Measurements from ENCODE around the gene CTDP1.

CTDP1 gene

GRCh38 chr18:79662439-79662838 lies 17.2 kb upstream of the CTDP1 start:
- Histone ChIP-seq H3K36me3 (no peaks in the 10 kb centered on the region), H3K9me3 (no peaks in the 10 kb centered on the region), H3K27me3 (no peaks in the 10 kb centered on the region), H3K4me1 (no peaks in the 10 kb centered on the region), H3K27ac (no peak overlapping the region), H3K4me3 (no peak overlapping the region)
- no peak for TF ChIP-seq CTCF (IDR thresholded peaks at IDR 0.05)
- DNase-seq = no peak
- intact Hi-C loops (cut with DNase I; ENCODE audit: low total_unique reads) = no loop called here

DNA sequence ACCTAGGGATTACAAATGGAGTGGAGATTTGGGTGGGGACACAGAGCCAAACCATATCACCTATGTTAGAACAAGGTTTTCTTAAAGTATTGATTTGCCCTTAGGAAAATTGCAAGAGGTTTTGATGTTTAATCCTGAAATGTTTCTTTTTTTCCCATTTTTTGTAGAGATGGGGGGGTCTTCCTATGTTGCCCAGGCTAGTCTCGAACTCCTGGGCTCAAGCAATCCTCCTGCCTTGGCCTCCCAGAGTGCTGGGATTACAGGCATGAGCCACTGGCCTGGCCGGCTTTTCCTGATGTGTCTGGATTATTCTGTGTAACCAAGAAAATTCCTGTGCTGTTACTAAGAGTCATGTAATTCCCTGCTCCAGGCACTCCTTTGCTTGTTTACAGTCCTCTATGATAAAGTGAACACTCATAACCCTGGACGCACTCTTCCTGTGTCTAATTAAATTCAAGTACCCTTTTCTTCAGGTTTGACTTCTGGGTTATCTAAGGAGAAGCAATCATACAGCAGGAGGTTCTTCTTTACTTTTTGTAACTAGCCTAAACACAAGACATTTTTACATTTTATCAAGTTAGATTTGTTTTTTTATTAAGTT lies 15.0 kb upstream of the CTDP1 start:
- Histone ChIP-seq H3K4me1 (no peaks in the 10 kb centered on the region), H3K27me3 (no peaks in the 10 kb centered on the region), H3K27ac (no peak overlapping the region), H3K36me3 (no peaks in the 10 kb centered on the region), H3K4me3 (no peak overlapping the region), H3K9me3 (no peaks in the 10 kb centered on the region)
- intact Hi-C loops (cut with DNase I; ENCODE audit: low total_unique reads) = no loop called here
- TF ChIP-seq CTCF (IDR thresholded peaks at IDR 0.05) = no peak
- DNase-seq = no peak

GRCh38 chr18:79668203-79668602 lies 11.4 kb upstream of the CTDP1 start:
- Histone ChIP-seq H3K4me1 (no peaks in the 10 kb centered on the region), H3K9me3 (no peaks in the 10 kb centered on the region), H3K36me3 (peaks cover 0 to 10% (median 0%) of the 10 kb centered on the region in 3 donors), H3K27me3 (no peaks in the 10 kb centered on the region), H3K27ac (no peak overlapping the region), H3K4me3 (no peak overlapping the region)
- TF ChIP-seq CTCF (IDR thresholded peaks at IDR 0.05) = no peak
- intact Hi-C loops (cut with DNase I; ENCODE audit: low total_unique reads) = no loop called here
- no peak for DNase-seq

DNA sequence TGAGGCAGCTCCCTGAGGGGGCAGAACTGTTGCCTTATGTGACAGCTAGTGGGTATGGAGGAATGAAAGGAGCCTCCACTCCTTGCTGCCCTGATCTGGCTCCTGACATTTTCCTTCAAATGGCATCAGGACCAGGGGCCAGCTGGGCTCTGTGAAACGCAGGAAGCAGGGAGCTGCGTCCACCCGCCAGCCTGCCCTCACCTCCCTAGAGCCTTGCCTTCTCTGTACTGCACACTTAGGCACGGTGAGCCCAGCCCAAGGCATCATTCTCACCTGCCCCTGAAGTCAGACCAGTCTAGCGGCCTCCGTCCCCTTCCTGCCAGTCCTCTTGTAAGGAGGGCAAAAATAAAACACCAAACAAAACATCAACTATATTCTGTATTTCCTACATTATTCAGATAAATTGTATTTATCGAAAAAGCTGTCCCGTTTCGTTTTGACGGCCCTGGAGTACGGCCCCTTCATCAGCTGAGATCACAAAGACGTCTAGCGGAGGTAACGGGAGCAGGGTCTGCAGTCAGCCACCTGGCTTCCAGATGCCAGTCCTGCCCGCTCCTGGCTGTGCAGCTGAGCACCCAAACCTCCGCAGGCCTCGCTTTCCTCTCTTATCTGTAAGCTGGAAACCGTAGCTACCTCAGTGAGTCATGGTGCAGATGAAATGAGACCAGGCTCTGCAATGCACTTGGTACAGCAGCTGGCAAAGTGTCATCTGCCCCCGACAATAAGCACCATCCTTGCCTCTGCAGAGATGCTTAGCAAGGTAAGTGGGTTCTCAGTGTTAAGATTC lies 6.9 kb upstream of the CTDP1 start:
- Histone ChIP-seq H3K4me3 (no peak overlapping the region), H3K4me1 (peaks cover 0 to 14% (median 9%) of the 10 kb centered on the region in 4 donors), H3K36me3 (peaks cover 0 to 22% (median 0%) of the 10 kb centered on the region in 3 donors), H3K27ac (no peak overlapping the region), H3K27me3 (no peaks in the 10 kb centered on the region), H3K9me3 (no peaks in the 10 kb centered on the region)
- no peak for TF ChIP-seq CTCF (IDR thresholded peaks at IDR 0.05)
- DNase-seq = no peak
- intact Hi-C loops (cut with DNase I; ENCODE audit: low total_unique reads) = no loop called here

GRCh38 chr18:79677221-79677620 lies 2.4 kb upstream of the CTDP1 start:
- Histone ChIP-seq H3K27me3 (no peaks in the 10 kb centered on the region), H3K36me3 (peaks cover 0 to 16% (median 0%) of the 10 kb centered on the region in 3 donors), H3K4me1 (peaks cover 0 to 39% (median 36%) of the 10 kb centered on the region in 4 donors), H3K4me3 (no peak overlapping the region), H3K9me3 (no peaks in the 10 kb centered on the region), H3K27ac (no peak overlapping the region)
- TF ChIP-seq CTCF (IDR thresholded peaks at IDR 0.05) = no peak
- DNase-seq = peak in 1 of 2 donors; percentile 48
- intact Hi-C loops (cut with DNase I; ENCODE audit: low total_unique reads) = no loop called here

Measured in tibial artery (tissue), 4 donors.